Skin epidermis (tissue), 12 donors: Measurements from ENCODE around the gene MUL1.

Experiments used
- H3K27ac ChIP-seq, 21 experiments: fragments of 200-600 bp; sonication (generic) in 11 of 21; one replicate each; pipeline ENCODE4 v1.5.0; 2020; ENCODE audit warnings: mild to moderate bottlenecking in 3 of 21, inconsistent platforms in 2 of 21, moderate library complexity in 2 of 21
- H3K4me3 ChIP-seq, 7 experiments: fragments of 200-600 bp; sonication (generic) in 2 of 7; one replicate each; pipeline ENCODE4 v1.5.0; 2020; ENCODE audit warnings: inconsistent platforms in 2 of 7, mild to moderate bottlenecking in 2 of 7, moderate library complexity in 1 of 7

MUL1 gene

GRCh38 chr1:20491866-20492265, 16.1 kb downstream of the MUL1 start:
- H3K27ac ChIP-seq, result no peak overlapping the region

GRCh38 chr1:20491178-20491577, 16.8 kb downstream of the MUL1 start:
- Histone ChIP-seq H3K4me3 (no peak overlapping the region), H3K27ac (no peak overlapping the region)

More at GRCh38 chr1:20491866-20492265, 16.1 kb downstream of the MUL1 start:
- no peak overlapping the region for H3K4me3 ChIP-seq

- Histone ChIP-seq H3K4me3 (no peak overlapping the region), H3K27ac (no peak overlapping the region)
Measured at GRCh38 chr1:20487236-20487590, 20.7 kb downstream of the MUL1 start.

- peak overlapping the region; percentile 28 to 54 (median 37) for H3K4me3 ChIP-seq
- H3K27ac ChIP-seq, result peak overlapping the region in 19 of 21 experiments; percentile 5 to 81 (median 72)
Measured at GRCh38 chr1:20486457-20487235, 21.3 kb downstream of the MUL1 start.

GRCh38 chr1:20485527-20486456, 22.2 kb downstream of the MUL1 start, which contains the start of gene CAMK2N1:
Gene CAMK2N1, minus strand, starts transcription at chr1:20486210. Its CDS starts 831 bp downstream, at chr1:20485379.
- H3K27ac ChIP-seq, result peak within 1 kb of the TSS in 19 of 21 experiments; percentile 5 to 81 (median 72)
- H3K4me3 ChIP-seq, result peak within 1 kb of the TSS; percentile 28 to 54 (median 37)

- Histone ChIP-seq H3K4me3 (peak overlapping the region; percentile 28 to 54 (median 37)), H3K27ac (peak overlapping the region in 6 of 21 experiments; percentile 34 to 64 (median 44))
Measured at GRCh38 chr1:20484519-20485462, 23.2 kb downstream of the MUL1 start.

GRCh38 chr1:20483833-20484518, 24.0 kb downstream of the MUL1 start:
- Histone ChIP-seq H3K27ac (peak overlapping the region in 3 of 21 experiments; percentile 20 to 51 (median 39)), H3K4me3 (peak overlapping the region; percentile 28 to 54 (median 37))

GRCh38 chr1:20483098-20483832, 24.7 kb downstream of the MUL1 start:
- peak overlapping the region in 2 of 7 experiments; percentile 35 to 51 for H3K4me3 ChIP-seq
- H3K27ac ChIP-seq, result no peak overlapping the region

GRCh38 chr1:20481643-20482498, 26.1 kb downstream of the MUL1 start:
- no peak overlapping the region for H3K27ac ChIP-seq

GRCh38 chr1:20480951-20481617, 26.9 kb downstream of the MUL1 start:
- H3K4me3 ChIP-seq, result no peak overlapping the region

More at GRCh38 chr1:20481643-20482498, 26.1 kb downstream of the MUL1 start:
- no peak overlapping the region for H3K4me3 ChIP-seq

GRCh38 chr1:20480243-20480944, 27.6 kb downstream of the MUL1 start:
- H3K27ac ChIP-seq, result no peak overlapping the region
- H3K4me3 ChIP-seq, result no peak overlapping the region

More at GRCh38 chr1:20480951-20481617, 26.9 kb downstream of the MUL1 start:
- H3K27ac ChIP-seq, result no peak overlapping the region

GRCh38 chr1:20479840-20480239, 28.1 kb downstream of the MUL1 start:
- Histone ChIP-seq H3K4me3 (no peak overlapping the region), H3K27ac (no peak overlapping the region)

GRCh38 chr1:20478057-20478635, 29.8 kb downstream of the MUL1 start:
- no peak overlapping the region for H3K27ac ChIP-seq
- H3K4me3 ChIP-seq, result no peak overlapping the region

- H3K27ac ChIP-seq, result no peak overlapping the region
- no peak overlapping the region for H3K4me3 ChIP-seq
Measured at GRCh38 chr1:20477348-20478056, 30.4 kb downstream of the MUL1 start.
